ENCODE data around the gene PPP1R14B.

Gene PPP1R14B

GRCh38 chr11:64245797-64246620, 734 bp downstream of the PPP1R14B start:
- DNase-seq (ENCODE audit: low read depth), result peak; percentile 90

- no peak for DNase-seq (ENCODE audit: low read depth)
These were observed 1.3 kb downstream of the PPP1R14B start for GRCh38 chr11:64245401-64245796.

GRCh38 chr11:64244966-64245365, 1.8 kb downstream of the PPP1R14B start:
- DNase-seq (ENCODE audit: low read depth), result no peak

GRCh38 chr11:64244107-64244506, 2.6 kb downstream of the PPP1R14B start:
- DNase-seq (ENCODE audit: low read depth), result no peak

GRCh38 chr11:64243236-64243854, 3.4 kb downstream of the PPP1R14B start:
- no peak for DNase-seq (ENCODE audit: low read depth)

GRCh38 chr11:64241491-64242374, 5.0 kb downstream of the PPP1R14B start:
- no peak for DNase-seq (ENCODE audit: low read depth)

- DNase-seq (ENCODE audit: low read depth), result peak; percentile 99
These were observed 5.6 kb downstream of the PPP1R14B start for GRCh38 chr11:64241241-64241490.

- peak; percentile 89 for DNase-seq (ENCODE audit: low read depth)
These were observed 6.1 kb downstream of the PPP1R14B start, which contains the start of gene FKBP2 for GRCh38 chr11:64240435-64241240. Gene FKBP2, plus strand, starts transcription at chr11:64241095. Its CDS starts 1,293 bp downstream, at chr11:64242388.

- DNase-seq (ENCODE audit: low read depth), result no peak
These were observed 6.9 kb downstream of the PPP1R14B start for GRCh38 chr11:64239662-64240434.

- no peak for DNase-seq (ENCODE audit: low read depth)
These were observed 7.7 kb downstream of the PPP1R14B start for GRCh38 chr11:64238999-64239398.

- no peak for DNase-seq (ENCODE audit: low read depth)
These were observed 8.7 kb downstream of the PPP1R14B start for GRCh38 chr11:64238076-64238475.

- DNase-seq (ENCODE audit: low read depth), result no peak
These were observed 9.2 kb downstream of the PPP1R14B start for GRCh38 chr11:64237484-64237951.

GRCh38 chr11:64235437-64236161, 11.1 kb downstream of the PPP1R14B start:
- no peak for DNase-seq (ENCODE audit: low read depth)

- no peak for DNase-seq (ENCODE audit: low read depth)
These were observed 11.9 kb downstream of the PPP1R14B start for GRCh38 chr11:64234647-64235379.

- DNase-seq (ENCODE audit: low read depth), result no peak
These were observed 12.7 kb downstream of the PPP1R14B start, which contains the start of gene VEGFB for GRCh38 chr11:64233913-64234586. Gene VEGFB, plus strand, starts transcription at chr11:64234584. Its CDS starts 250 bp downstream, at chr11:64234834.

- DNase-seq (ENCODE audit: low read depth), result no peak
These were observed 13.8 kb downstream of the PPP1R14B start for GRCh38 chr11:64232967-64233315.

GRCh38 chr11:64232182-64232966, 14.4 kb downstream of the PPP1R14B start:
- no peak for DNase-seq (ENCODE audit: low read depth)

GRCh38 chr11:64231546-64231945, 15.2 kb downstream of the PPP1R14B start:
- DNase-seq (ENCODE audit: low read depth), result no peak
